Keratinocyte (primary cell): ENCODE measurements around the gene DPM1. TPM values are rescaled to one million over a fixed set of nuclear protein-coding genes. Genes with fewer than 3 reads are reported as not detected.

Source experiments
- DNase-seq: peaks from one replicate; pipeline ENCODE4 v3.0.0-alpha.2; 2011; ENCODE audit warnings: low read depth, missing footprints, low spot score
- FAIRE-seq: peaks from 2 replicates; lab custom pipeline; 2011; peaks lifted over from hg19 to GRCh38; lab: Jason Lieb, UNC
- H2AFZ ChIP-seq: 2 replicates; pipeline ENCODE4 v1.6.0; 2012; ENCODE audit warnings: low read length, control low read depth, inconsistent platforms; ENCODE audit not compliant: control insufficient read depth
- H3K27ac ChIP-seq: 2 replicates; pipeline ENCODE4 v1.5.1; 2011; ENCODE audit warnings: low read length; ENCODE audit not compliant: control insufficient read depth, insufficient read depth
- H3K27me3 ChIP-seq: 3 replicates; pipeline ENCODE4 v1.6.0; 2011; ENCODE audit warnings: low read length; ENCODE audit not compliant: control insufficient read depth, insufficient read depth; ENCODE audit errors: extremely low read depth
- H3K36me3 ChIP-seq, 2 experiments: 2 replicates in 1 of 2; 3 replicates in 1 of 2; pipeline ENCODE4 v1.5.1; 2011; ENCODE audit warnings: low read length in 2 of 2, mild to moderate bottlenecking in 1 of 2; ENCODE audit not compliant: control insufficient read depth in 2 of 2, insufficient read depth in 2 of 2; ENCODE audit errors: extremely low read depth in 1 of 2
- H3K4me1 ChIP-seq: 3 replicates; pipeline ENCODE4 v1.5.1; 2011; ENCODE audit warnings: low read length; ENCODE audit not compliant: control insufficient read depth, insufficient read depth; ENCODE audit errors: extremely low read depth
- H3K4me2 ChIP-seq: 3 replicates; pipeline ENCODE4 v1.6.0; 2011; ENCODE audit warnings: low read depth, low read length; ENCODE audit not compliant: control insufficient read depth, insufficient read depth; ENCODE audit errors: extremely low read depth
- H3K4me3 ChIP-seq, 3 experiments: fragments of 200-600 bp in 1 of 3; sonication (generic) in 1 of 3; 2 replicates in 2 of 3; 3 replicates in 1 of 3; pipeline ENCODE4 v1.5.1; 2011 to 2016; ENCODE audit warnings: low read length in 3 of 3, mild to moderate bottlenecking in 3 of 3, control low read depth in 2 of 3, inconsistent platforms in 1 of 3, low read depth in 1 of 3, mixed read lengths in 1 of 3, mixed run types in 1 of 3, moderate library complexity in 1 of 3; ENCODE audit not compliant: control insufficient read depth in 2 of 3, insufficient read depth in 2 of 3; ENCODE audit errors: extremely low read depth in 1 of 3
- H3K79me2 ChIP-seq: 2 replicates; pipeline ENCODE4 v1.6.0; 2012; ENCODE audit warnings: low read length; ENCODE audit not compliant: control insufficient read depth, insufficient read depth
- H3K9ac ChIP-seq: 3 replicates; pipeline ENCODE4 v1.6.0; 2011; ENCODE audit warnings: low read length; ENCODE audit not compliant: control insufficient read depth, insufficient read depth; ENCODE audit errors: extremely low read depth
- H3K9me1 ChIP-seq: 3 replicates; pipeline ENCODE4 v1.6.0; 2011; ENCODE audit warnings: low read length; ENCODE audit not compliant: control insufficient read depth, insufficient read depth; ENCODE audit errors: extremely low read depth
- H3K9me3 ChIP-seq: 2 replicates; pipeline ENCODE4 v1.5.1; 2012; ENCODE audit warnings: low read depth, low read length; ENCODE audit not compliant: control insufficient read depth
- H4K20me1 ChIP-seq: 3 replicates; pipeline ENCODE4 v1.6.0; 2011; ENCODE audit warnings: low read length; ENCODE audit not compliant: control insufficient read depth, insufficient read depth; ENCODE audit errors: extremely low read depth
- CTCF ChIP-seq, 3 experiments: IDR thresholded peaks in 1 of 3; conservative IDR thresholded peaks in 1 of 3; optimal IDR thresholded peaks in 1 of 3; 2 replicates in 2 of 3; 3 replicates in 1 of 3; pipeline versions ENCODE3 to v1.5.1; 2011; ENCODE audit warnings: low read length in 3 of 3, mild to moderate bottlenecking in 3 of 3, moderate library complexity in 2 of 3, control low read depth in 1 of 3, inconsistent platforms in 1 of 3; ENCODE audit not compliant: insufficient read depth in 2 of 3; ENCODE audit errors: extremely low read depth in 1 of 3
- EZH2 ChIP-seq: IDR thresholded peaks from one replicate; pipeline ENCODE4 v1.6.1; 2012; ENCODE audit warnings: inconsistent platforms, mild to moderate bottlenecking, low read length, moderate library complexity
- dilution Hi-C: fragments of 300-500 bp; cut with MboI; formaldehyde crosslinking; loops from one replicate; pipeline ENCODE4 v1.7.0; 2020; ENCODE audit warnings: low sequenced_read_pairs; ENCODE audit not compliant: extremely low pct_ligation_motif_present
- polyA plus RNA-seq, 5 experiments: library from polyadenylated mRNA; depleted of rRNA in 3 of 5; stranded (reverse) in 3 of 5; stranded (forward) in 1 of 5; unstranded in 1 of 5; fragments of >200 nt; gene quantifications; 1 replicate in 1 of 5; 2 replicates in 3 of 5; 3 replicates in 1 of 5; pipeline versions ENCODE4 v1.2.1 to v1.2.3, GENCODE V29; 2011 to 2012; ENCODE audit warnings: missing spikeins in 2 of 5, low read depth in 1 of 5, low replicate concordance in 1 of 5

DPM1 gene
- polyA plus RNA-seq, 1 donor (not counting 4 experiments of a cell fraction or from before 2014, with no cell fraction given): 99.4 TPM

- H3K27me3 ChIP-seq: no peaks in the 10 kb centered on the region
- H2AFZ ChIP-seq: no peak overlapping the region
- H3K36me3 ChIP-seq: no peaks in the 10 kb centered on the region
- H3K4me3 ChIP-seq: no peak overlapping the region
- peaks cover 33% of the 10 kb centered on the region for H3K4me1 ChIP-seq
- peak overlapping the region; percentile 2 for H3K27ac ChIP-seq
- no peaks in the 10 kb centered on the region for H3K79me2 ChIP-seq
- dilution Hi-C loops: no loop called here
- H3K4me2 ChIP-seq: peak overlapping the region; percentile 61
- TF ChIP-seq CTCF (optimal IDR thresholded peaks at IDR 0.05 in 1 of 3, IDR thresholded peaks at IDR 0.05 in 1 of 3, conservative IDR thresholded peaks at IDR 0.05 in 1 of 3; ENCODE audit: extremely low read depth in 1 of 3, insufficient read depth in 2 of 3, low read length in 3 of 3) (no peak), EZH2 (no peak)
- DNase-seq: peak; percentile 65
- H3K9ac ChIP-seq: peak overlapping the region; percentile 33
- peaks cover 2% of the 10 kb centered on the region for H3K9me1 ChIP-seq
- H3K9me3 ChIP-seq: no peaks in the 10 kb centered on the region
- no peaks in the 10 kb centered on the region for H4K20me1 ChIP-seq
- FAIRE-seq: no peak
Observed at GRCh38 chr20:50982363-50982762, 24.0 kb upstream of the DPM1 start.

GRCh38 chr20:50981714-50982048 lies 23.3 kb upstream of the DPM1 start:
- Histone ChIP-seq H3K9ac (peak overlapping the region; percentile 58), H3K4me3 (no peak overlapping the region), H3K4me1 (peaks cover 33% of the 10 kb centered on the region), H4K20me1 (no peaks in the 10 kb centered on the region), H3K79me2 (no peaks in the 10 kb centered on the region), H3K4me2 (peak overlapping the region; percentile 61), H3K27ac (peak overlapping the region; percentile 5), H2AFZ (no peak overlapping the region), H3K27me3 (no peaks in the 10 kb centered on the region), H3K36me3 (no peaks in the 10 kb centered on the region), H3K9me3 (no peaks in the 10 kb centered on the region), H3K9me1 (peaks cover 2% of the 10 kb centered on the region)
- no peak for FAIRE-seq
- dilution Hi-C loops: no loop called here
- no peak for DNase-seq
- no peak for TF ChIP-seq EZH2
- no peak for TF ChIP-seq CTCF (optimal IDR thresholded peaks at IDR 0.05 in 1 of 3, IDR thresholded peaks at IDR 0.05 in 1 of 3, conservative IDR thresholded peaks at IDR 0.05 in 1 of 3; ENCODE audit: extremely low read depth in 1 of 3, insufficient read depth in 2 of 3, low read length in 3 of 3)
